Middle frontal gyrus (tissue), 1 donor: Measurements from ENCODE around the gene MEIKIN.
"Not testable (repeated sequence)": the region's sequence is repeated elsewhere in the genome, so short reads cannot be mapped to it uniquely, and the experiment has no call there.

Experiments used
- DNase-seq: peaks from one replicate; pipeline ENCODE4 v3.0.0-alpha.2; 2015; ENCODE audit warnings: low spot score; ENCODE audit errors: extremely low spot score

The MEIKIN gene

DNA sequence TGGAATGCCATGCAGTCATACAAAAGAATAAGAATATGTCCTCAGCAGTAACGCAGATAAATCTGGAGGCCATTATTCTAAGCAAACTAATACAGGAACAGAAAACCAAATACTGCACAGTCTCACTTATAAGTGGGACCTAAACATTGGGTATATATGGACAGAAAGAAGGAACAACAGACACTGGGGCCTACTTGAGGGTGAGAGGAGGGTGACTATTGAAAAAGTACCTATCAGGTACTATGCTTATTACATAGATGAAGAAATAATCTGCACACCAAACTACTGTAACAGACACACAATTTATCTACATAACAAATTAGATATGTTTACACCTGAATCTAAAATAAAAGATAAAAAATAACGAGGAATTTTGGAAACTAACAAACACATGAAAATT, 38.8 kb downstream of the MEIKIN start:
- no peak for DNase-seq

DNA sequence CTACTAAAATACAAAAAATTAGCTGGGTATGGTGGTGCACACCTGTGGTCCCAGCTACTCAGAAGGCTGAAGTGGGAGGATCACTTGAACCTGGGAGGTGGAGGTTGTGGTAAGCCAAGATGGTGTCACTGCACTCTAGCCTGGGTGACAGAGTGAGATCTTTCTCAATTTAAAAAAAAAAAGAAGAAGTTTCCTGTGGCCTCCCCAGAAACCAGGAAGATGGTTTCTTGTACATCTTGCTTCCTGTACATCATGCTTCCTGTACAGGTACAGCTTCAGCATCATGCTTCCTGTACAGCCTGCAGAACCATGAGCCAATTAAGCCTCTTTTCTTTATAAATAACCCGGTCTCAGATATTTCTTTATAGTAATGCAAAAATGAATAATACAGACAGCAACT, 43.2 kb downstream of the MEIKIN start:
- DNase-seq: not testable (repeated sequence)

DNA sequence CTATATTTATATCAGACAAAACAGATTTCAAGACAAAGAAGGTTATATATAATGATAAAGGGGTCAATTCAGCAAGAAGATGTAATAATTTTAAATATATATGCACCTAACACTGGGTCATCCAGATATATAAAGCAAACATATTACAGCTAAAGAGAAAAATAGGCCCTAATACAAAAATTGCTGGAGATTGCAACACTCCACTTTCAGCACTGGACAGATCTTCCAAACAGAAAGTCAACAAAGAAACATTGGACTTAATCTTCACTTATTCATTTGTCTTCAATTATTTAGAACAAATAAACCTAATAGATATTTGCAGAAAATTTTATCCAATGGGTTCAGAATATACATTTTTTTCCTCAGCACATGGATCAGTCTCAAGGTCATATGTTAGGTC, 45.8 kb downstream of the MEIKIN start:
- no peak for DNase-seq

DNA sequence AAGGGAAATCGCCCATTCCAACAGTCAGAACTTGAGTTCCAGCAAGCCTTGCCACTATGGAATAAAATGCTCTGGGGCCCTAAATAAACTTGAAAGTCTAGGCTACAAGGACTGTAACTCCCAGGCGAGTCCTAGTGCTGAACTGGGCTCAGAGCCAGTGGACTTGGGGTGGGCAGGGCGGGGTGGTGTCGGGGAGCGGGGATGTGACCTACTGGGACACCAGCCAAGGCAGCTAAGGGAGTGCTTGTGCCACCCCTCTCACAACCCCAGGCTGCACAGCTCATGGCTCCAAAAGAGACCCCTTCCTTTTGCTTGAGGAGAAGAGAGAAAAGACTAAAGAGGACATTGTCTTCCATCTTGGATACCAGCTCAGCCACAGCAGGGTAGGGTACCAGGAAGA, 61.5 kb downstream of the MEIKIN start:
- DNase-seq: no peak

DNA sequence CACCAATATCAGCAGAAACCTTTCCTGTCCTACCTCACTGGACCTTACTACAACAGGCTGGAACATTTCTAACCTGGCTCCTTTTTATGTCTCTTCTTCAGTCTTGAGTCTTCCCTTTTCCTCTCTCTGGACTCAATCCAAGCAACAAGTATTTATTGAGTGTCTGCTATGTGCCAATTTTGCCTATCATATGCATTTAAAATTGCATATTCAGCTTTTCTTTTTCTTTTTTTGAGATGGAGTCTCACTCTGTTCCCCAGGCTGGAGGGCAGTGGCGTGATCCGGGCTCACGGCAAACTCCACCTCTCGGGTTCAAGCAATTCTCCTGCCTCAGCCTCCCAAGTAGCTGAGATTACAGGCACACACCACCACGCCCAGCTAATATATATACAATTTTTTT, 65.8 kb downstream of the MEIKIN start:
- no peak for DNase-seq

DNA sequence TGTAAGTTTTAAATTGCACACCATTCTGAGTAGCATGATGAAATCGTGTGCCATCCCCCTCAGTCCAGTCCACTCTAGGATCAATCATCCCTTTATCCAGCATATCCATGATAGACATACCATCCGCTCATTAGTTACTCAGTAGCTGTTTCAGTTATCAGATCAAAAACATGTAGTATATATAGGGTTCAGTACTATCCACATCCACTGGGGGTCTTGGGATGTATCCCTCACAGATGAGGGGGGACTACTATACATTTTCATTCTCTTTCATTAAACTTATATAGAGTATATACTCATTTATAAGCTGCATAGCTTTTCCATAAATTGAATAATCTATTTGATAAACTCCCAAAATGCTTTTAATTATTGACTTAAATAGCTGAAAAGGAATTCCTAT, 67.6 kb downstream of the MEIKIN start:
- DNase-seq: no peak

DNA sequence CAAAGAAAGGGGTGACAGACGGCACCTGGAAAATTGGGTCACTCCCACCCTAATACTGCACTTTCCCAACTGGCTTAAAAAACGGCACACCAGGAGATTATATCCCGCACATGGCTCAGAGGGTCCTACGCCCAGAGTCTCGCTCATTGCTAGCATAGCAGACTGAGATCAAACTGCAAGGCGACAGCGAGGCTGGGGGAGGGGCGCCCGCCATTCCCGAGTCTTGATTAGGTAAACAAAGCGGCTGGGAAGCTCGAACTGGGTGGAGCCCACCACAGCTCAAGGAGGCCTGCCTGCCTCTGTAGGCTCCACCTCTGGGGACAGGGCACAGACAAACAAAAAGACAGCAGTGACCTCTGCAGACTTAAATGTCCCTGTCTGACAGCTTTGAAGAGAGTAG, 74.2 kb downstream of the MEIKIN start:
- DNase-seq: not testable (repeated sequence)

DNA sequence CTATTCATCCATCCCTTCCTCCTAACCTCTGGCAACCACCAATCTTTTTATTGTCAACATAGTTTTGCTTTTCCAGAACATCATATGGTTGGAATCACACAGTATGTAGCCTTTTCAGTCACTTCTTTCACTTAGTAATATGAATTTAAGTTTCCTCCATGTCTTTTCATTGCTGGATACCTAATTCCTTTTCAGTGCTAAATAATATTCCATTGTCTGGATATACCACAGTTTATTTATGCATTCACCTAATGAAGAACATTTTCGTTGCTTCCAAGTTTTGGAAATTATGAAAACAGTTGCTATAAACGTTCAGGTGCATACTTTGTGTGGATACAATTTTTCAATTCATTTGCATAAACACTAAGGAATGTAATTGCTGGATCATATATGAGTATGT, 77.9 kb downstream of the MEIKIN start:
- DNase-seq: no peak

DNA sequence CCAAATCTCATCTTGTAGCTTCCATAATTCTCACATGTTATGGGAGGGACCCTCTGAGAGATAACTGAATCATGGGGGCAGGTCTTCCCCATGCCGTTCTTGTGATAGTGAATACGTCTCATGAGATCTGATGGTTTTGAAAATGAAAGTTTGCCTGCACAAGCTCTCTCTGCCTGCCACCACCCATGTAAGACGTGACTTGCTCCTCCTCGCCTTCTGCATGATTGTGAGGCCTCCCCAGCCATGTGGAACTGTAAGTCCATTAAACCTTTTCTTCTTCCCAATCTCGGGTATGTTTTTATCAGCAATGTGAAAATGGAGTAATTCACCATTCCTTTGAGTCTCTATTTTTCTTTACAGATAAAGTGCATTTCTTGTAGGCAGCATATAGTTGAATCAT, 81.8 kb downstream of the MEIKIN start:
- no peak for DNase-seq

DNA sequence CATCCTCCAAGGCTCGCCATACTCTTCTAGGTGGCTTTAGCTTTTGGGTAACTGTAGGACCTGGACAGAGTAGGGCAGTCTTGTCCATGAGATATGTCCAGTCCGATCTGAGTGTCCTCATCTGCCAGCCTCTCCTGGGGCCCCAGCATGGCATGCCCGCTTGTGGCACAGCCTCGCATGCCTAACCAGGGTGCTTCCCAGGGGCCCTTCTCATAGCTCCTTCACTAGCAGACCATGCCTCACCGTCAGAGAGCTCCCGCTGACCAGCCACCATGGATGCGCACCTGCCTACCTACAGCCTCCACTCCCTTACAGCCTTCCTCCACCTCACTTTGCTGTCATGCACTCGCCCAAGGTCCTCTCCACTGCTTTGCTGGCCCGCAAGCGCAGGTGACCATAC, 88.1 kb downstream of the MEIKIN start:
- no peak for DNase-seq

DNA sequence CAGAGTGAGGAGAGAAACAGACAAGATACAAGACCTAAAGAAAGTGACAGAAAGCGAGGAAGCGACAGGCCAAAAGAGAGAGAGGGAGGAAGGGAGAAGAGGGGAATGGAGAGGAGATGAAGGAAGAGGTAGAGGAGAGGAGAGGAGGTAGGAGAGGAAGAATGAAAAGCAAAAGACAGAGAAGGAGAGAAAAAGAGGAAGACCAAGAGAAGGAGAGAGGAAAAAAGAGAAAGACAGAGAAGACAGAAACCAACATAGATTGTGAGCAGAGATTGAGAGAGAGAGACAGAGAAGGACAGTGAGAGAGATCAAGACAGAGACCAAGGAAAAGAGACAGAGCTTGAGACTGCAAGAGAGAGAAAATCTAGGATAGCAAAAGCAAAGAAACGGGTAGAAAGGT, 90.0 kb downstream of the MEIKIN start:
- no peak for DNase-seq

DNA sequence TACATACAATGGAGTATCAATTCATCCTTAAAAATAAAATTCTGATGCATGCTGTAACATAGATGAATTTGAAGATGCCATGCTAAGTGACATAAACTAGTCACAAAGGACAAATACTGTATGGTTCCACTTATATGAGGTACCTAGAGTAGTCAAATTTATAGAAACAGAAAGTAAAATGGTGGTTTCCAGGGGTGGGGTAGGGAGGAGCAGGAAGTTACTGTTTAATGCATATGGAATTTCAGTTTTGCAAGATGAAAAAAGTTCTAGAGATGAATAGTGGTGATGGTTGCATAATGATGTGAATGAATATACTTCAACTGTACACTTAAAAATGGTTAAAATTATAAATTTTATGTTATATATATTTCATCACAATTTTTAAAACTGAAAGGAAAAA, 91.3 kb downstream of the MEIKIN start:
- DNase-seq: no peak

DNA sequence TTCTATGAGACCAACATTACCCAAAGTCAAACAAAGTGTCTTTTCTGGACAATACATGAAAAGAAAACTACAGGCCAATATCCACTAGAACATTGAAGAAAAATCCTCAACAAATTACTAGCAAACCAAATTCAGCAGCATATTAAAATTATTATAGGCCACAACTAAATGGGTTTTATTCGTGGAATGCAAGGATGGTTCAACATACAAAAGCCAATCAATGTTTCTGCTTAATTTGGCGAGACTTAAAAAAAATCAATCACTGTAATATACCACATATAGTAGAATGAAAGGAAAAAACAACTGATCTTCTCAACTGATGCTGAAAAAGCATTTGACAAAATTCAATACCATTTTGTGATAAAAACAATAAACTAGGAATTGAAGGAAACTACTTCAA, 96.8 kb downstream of the MEIKIN start:
- no peak for DNase-seq

DNA sequence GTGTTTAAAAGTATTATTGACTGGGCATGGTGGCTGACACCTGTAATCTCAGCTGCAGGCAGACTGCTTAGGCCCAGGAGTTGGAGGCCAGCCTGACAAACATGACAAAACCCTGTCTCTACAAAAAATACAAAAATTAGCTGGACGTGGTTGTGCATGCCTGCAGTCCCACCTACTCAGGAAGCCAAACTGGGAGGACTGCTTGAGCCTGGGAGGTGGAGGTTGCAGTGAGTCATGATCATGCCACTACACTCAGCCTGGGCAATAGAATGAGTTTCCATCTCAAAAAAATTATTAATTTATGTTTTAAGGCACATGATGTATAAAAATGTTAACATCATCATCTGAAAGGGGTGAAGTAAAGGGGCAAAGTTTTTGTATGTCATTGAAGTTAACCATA, 98.9 kb downstream of the MEIKIN start:
- DNase-seq: no peak

DNA sequence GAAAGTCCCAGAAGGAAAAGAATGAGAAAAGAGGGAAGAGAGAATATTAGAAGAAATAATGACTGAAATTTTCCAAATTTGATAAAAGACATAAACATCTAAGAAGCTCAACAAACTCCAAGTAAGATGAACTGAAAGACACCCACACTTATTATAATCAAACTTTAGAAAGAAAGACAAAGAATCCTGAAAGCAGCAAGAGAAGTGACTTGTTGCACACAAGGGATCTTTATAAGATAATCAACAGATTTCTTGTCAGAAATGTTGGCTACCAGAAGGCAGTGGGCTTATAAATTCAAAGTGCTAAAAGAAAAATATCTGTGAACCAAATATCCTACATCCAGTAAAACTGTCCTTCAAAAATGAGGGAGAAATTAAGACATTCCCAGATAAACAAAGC, 99.6 kb downstream of the MEIKIN start:
- no peak for DNase-seq

DNA sequence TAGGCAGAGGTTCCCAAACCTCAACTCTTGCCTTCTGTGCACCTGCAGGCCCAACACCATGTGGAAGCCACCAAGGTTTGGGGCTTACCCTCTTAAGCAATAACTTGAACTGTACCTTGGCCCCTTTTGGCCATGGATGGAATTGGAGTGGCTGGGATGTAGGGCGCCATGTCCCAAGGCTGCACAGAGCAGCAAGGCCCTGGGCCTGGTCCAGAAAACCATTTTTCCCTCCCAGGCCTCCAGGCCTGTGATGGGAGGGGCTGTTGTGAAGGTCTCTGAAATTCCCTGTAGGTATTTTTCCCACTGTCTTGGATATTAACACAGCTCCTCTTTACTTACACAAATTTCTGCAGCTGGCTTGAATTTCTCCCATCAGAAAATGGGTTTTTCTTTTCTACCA, 102.5 kb downstream of the MEIKIN start:
- DNase-seq: not testable (repeated sequence)

DNA sequence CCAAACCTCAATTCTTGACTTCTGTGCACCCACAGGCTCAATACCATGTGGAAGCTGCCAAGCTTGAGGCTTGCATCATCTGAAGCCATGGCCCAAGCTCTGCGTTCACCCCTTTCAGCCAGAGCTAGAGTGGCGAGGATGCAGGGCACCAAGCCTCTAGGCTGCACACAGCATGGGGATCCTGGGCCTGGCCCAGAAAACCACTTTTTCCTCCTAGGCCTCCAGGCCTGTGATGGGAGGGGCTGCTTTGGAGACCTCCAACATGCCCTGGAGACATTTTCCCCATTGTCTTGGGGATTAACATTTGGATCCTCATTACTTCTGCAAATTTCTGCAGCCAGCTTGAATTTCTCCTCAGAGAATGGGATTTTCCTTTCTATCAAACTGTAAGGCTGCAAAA, 112.8 kb downstream of the MEIKIN start:
- DNase-seq: not testable (repeated sequence)

DNA sequence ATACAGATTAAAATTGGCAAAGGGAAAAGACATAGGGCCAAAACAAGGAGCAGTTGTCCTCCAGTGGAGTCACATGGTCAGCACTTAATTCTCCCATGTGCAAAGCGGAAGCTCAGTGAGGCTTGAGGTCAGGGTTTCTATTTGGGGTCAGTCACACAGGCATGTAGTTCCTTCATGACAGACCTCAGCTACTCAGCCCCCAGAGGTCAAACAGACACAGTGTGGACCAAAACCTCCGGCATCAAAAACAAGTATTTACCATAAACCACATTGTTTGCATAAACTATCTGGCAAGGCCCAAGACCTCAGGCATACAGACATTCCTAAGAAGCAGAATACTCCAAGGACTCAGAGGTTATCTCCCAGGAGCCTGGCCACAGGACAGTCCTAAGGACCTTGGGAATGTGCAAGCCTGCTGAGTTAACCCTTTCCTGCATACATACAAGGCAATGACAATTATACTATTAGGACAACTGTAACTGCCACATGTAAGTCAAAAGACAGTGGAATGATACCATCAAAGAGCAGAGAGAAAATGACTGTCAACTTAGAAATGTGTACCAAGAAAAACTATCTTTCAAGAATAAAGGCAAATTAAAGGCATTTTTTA, 120.0 kb downstream of the MEIKIN start:
- DNase-seq: no peak

DNA sequence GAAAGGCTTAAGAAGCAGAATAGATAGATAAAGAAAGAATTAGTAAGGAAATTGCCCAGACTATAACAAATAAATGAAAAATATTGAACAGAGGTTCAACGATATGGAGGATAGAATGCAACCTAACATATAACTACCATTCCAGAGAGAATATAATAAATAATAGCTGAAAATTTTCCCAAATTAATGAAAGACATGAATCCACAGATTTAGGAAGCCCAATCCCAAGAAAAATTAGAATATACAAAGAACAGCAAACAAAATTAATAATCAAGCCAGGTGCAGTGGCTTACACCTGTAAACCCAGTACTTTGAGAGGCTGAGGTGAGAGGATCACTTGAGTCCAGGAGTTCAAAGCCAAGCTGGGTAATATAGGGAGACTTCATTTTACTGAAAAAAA, 120.8 kb downstream of the MEIKIN start:
- DNase-seq: no peak

DNA sequence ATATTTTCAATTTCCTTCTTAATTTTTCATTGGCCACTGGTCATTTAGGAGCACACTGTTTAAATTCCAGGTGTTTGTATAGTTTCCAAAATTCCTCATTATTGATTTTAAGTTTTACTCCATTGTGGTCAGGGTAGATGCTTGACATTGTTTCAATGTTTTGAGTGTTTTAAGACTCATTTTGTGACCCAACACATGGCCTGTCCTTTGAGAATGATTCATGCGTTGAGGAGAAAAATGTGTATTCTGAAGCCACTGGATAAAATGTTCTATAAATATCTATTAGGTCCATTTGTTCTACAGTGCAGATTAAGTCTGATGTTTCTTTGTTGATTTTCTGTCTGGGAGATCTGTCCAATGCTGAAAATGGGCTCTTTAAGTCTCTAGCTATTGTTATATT, 124.2 kb downstream of the MEIKIN start:
- no peak for DNase-seq

DNA sequence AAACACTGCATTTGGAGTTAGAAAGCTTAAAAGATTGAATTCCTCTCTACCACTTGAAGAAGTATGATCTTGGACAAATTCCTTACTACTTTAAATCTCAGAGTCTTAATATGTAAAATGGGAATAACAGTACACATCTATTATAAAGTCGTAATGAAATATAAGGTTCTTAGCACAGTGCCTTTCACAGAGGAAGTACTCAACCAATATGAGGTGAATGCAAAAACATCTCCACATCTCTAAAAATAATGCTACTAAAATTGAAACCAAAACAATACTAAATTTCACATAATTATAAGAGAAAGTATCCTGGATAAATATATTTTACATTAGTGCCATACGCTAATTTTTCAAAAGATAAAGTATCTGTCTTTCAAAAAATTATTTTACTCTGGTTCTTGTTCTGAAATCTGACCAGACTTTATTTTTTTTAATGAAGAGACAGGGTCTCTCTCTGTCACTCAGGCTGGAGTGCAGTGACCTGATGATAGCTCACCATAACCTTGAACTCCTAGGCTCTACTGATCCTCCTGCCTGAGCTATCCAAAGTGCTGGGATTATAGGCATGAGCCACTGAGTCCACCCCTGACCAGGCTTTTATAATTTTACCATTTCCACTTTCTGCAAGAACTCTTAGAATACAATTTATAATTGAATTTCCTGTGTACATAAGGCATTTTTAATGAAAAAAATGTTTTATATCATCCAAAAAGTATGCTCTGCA, 127.3 kb downstream of the MEIKIN start:
- DNase-seq: no peak

DNA sequence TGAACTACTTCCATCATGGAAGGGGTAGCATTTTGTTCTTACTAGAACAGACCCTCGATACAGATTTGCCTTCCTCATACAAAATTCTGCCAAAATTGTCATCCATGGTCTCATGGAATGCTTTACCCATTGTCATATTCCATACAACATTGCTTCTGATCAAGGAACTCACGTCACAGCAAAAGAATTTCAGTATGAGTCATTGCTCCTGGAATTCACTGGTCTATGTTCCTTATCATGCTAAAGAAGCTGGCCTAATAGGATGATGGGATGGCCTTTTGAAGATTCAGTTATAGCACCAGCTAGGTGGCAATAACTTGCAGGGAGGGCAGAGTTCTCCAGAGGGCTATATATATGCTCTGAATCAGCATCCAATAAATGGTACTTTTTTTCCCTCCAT, 130.5 kb downstream of the MEIKIN start:
- no peak for DNase-seq

DNA sequence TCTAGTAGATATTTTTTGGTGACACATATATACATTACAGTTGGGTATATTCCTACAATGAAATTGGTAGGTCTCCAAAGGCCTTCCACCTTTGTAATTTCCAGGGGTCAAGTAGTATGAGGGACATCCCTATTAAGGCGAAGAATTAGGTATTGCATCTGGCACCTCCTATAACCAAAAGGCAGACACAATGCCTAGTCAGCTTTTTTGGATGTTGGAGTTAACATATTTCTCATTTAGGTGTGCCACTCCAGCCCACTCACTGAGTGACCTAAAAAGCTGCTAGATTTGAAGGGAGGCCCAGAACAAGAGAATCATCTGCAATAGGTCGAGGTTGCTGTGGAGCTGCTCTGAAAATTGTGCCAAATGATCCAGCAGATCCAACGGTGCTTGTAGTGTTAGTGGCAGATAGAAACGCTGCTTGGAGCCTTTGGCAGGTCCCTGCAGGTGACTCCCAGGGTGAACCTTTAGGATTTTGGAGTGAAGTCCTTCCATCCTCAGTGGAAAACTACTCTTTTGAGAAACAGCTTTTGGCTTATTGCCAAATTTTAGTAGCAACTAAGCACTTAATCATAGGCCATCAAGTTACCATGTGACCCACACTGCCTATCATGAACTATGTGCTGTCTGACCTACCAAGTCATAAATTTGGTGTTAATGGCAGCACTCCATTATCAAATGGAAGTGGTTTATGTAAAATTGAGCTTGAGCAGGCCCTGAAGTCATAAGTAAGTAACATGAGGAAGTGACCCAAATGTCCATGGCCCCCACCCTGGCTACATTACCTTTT, 132.9 kb downstream of the MEIKIN start:
- DNase-seq: no peak
